ENCODE data around the gene CCDC126. TPM values are rescaled to one million over a fixed set of nuclear protein-coding genes. Genes with fewer than 3 reads are reported as not detected.

The CCDC126 gene
- total RNA-seq = 2.7 and 5.2 TPM in 2 replicates

GRCh38 chr7:23597094-23598091 is at the start of gene CCDC126:
Gene CCDC126, plus strand, starts transcription at chr7:23597382. Its CDS starts 13,934 bp downstream, at chr7:23611316.

GRCh38 chr7:23679898-23680413 is 82.8 kb downstream of the CCDC126 start, which contains the start of gene FAM221A:
Gene FAM221A, plus strand, starts transcription at chr7:23680199. Its CDS starts 20 bp downstream, at chr7:23680219.

Other genes with a start within 250 kb of the CCDC126 start
- 8.6 and 20.2 TPM in 2 replicates for gene IGF2BP3, start 126.9 kb upstream of the CCDC126 start, total RNA-seq
- gene TRA2A, start 65.4 kb upstream of the CCDC126 start, total RNA-seq = 15.9 and 20.2 TPM in 2 replicates
- 0.58 TPM in 1 of 2 replicates, not detected in the other for gene FAM221A, start 82.8 kb downstream of the CCDC126 start, total RNA-seq
- gene STK31, start 112.8 kb downstream of the CCDC126 start, total RNA-seq = not detected in 2 replicates

Data from myometrial cell (primary cell).